ENCODE measurements around the gene TMEM132C. TPM values are rescaled to one million over a fixed set of nuclear protein-coding genes. Genes with fewer than 3 reads are reported as not detected.

The TMEM132C gene
- total RNA-seq, 2 experiments from 2014 or later, result not detected

- intact Hi-C loops (cut with micrococcal nuclease), result no loop called here
- H3K4me3 Mint-ChIP-seq, result no peak overlapping the region
- ChIA-PET POLR2A (no interaction called here), CTCF (no interaction called here)
- no peak overlapping the region for H3K27ac Mint-ChIP-seq
- no peaks in the 10 kb centered on the region for H3K27me3 Mint-ChIP-seq
- DNase-seq, result no peak
- no peak for TF ChIP-seq CTCF (IDR thresholded peaks at IDR 0.05)
- no peaks in the 10 kb centered on the region for H3K9me3 Mint-ChIP-seq
- H3K4me1 Mint-ChIP-seq (ENCODE audit: low read depth), result no peaks in the 10 kb centered on the region
- ATAC-seq, result no peak
- no peaks in the 10 kb centered on the region for H3K36me3 Mint-ChIP-seq (ENCODE audit: low read depth)
These were observed 354.3 kb downstream of the TMEM132C start for GRCh38 chr12:128621304-128621703.

- Mint-ChIP-seq H3K4me1 (ENCODE audit: low read depth) (no peaks in the 10 kb centered on the region), H3K27me3 (no peaks in the 10 kb centered on the region), H3K9me3 (no peaks in the 10 kb centered on the region), H3K36me3 (ENCODE audit: low read depth) (no peaks in the 10 kb centered on the region), H3K27ac (no peak overlapping the region), H3K4me3 (no peak overlapping the region)
- ChIA-PET CTCF (interaction anchor here (1.8 kb wide), 1 partner anchor 14 kb away, joined by 4 read pairs; no protein-coding TSS in a partner anchor), POLR2A (no interaction called here)
- TF ChIP-seq CTCF (IDR thresholded peaks at IDR 0.05), result no peak
- DNase-seq (no peak), ATAC-seq (no peak)
- intact Hi-C loops (cut with micrococcal nuclease), result no loop called here
These were observed 356.8 kb downstream of the TMEM132C start for GRCh38 chr12:128623748-128624147.

- no peak overlapping the region for H3K27ac Mint-ChIP-seq
- DNase-seq, result no peak
- H3K4me3 Mint-ChIP-seq, result no peak overlapping the region
- TF ChIP-seq CTCF (IDR thresholded peaks at IDR 0.05), result no peak
- POLR2A ChIA-PET, result no interaction called here
- intact Hi-C loops (cut with micrococcal nuclease), result no loop called here
- CTCF ChIA-PET, result no interaction called here
- H3K9me3 Mint-ChIP-seq, result no peaks in the 10 kb centered on the region
- H3K27me3 Mint-ChIP-seq, result no peaks in the 10 kb centered on the region
- H3K4me1 Mint-ChIP-seq (ENCODE audit: low read depth), result no peaks in the 10 kb centered on the region
- ATAC-seq, result no peak
- H3K36me3 Mint-ChIP-seq (ENCODE audit: low read depth), result no peaks in the 10 kb centered on the region
These were observed 359.9 kb downstream of the TMEM132C start for GRCh38 chr12:128626808-128627320.

GRCh38 chr12:128627659-128628058 is 360.7 kb downstream of the TMEM132C start:
- Mint-ChIP-seq H3K4me1 (ENCODE audit: low read depth) (no peaks in the 10 kb centered on the region), H3K9me3 (no peaks in the 10 kb centered on the region), H3K27me3 (no peaks in the 10 kb centered on the region), H3K27ac (no peak overlapping the region), H3K4me3 (no peak overlapping the region), H3K36me3 (ENCODE audit: low read depth) (no peaks in the 10 kb centered on the region)
- ChIA-PET POLR2A (no interaction called here), CTCF (no interaction called here)
- no peak for TF ChIP-seq CTCF (IDR thresholded peaks at IDR 0.05)
- DNase-seq, result no peak
- intact Hi-C loops (cut with micrococcal nuclease), result no loop called here
- ATAC-seq, result no peak

GRCh38 chr12:128629979-128630378 is 363.0 kb downstream of the TMEM132C start:
- H3K4me3 Mint-ChIP-seq, result no peak overlapping the region
- no peaks in the 10 kb centered on the region for H3K4me1 Mint-ChIP-seq (ENCODE audit: low read depth)
- no peak overlapping the region for H3K27ac Mint-ChIP-seq
- H3K27me3 Mint-ChIP-seq, result no peaks in the 10 kb centered on the region
- ChIA-PET POLR2A (no interaction called here), CTCF (no interaction called here)
- no peaks in the 10 kb centered on the region for H3K9me3 Mint-ChIP-seq
- intact Hi-C loops (cut with micrococcal nuclease), result no loop called here
- H3K36me3 Mint-ChIP-seq (ENCODE audit: low read depth), result no peaks in the 10 kb centered on the region
- no peak for TF ChIP-seq CTCF (IDR thresholded peaks at IDR 0.05)
- DNase-seq, result no peak
- no peak for ATAC-seq

Measured in activated CD8-positive, alpha-beta T cell treated with anti-CD3 and anti-CD28 coated beads for 36 hours (primary cell).